Activated CD4-positive, alpha-beta T cell treated with anti-CD3 and anti-CD28 coated beads, Interleukin-2, amount 10 ng/mL, durations not matched to agents 7 days and 5 days (primary cell): ENCODE data around the gene LZIC. TPM values are rescaled to one million over a fixed set of nuclear protein-coding genes. Genes with fewer than 3 reads are reported as not detected.

ENCODE experiments used
- CTCF ChIA-PET: fragments of 350-600 bp; sonication (Branson Sonifier 250); formaldehyde crosslinking; loops from one replicate; lab custom pipeline; 2021; ENCODE audit warnings: antibody characterized with exemption; lab: Charles Lee
- POLR2A ChIA-PET: fragments of 350-600 bp; sonication (Branson Sonifier 250); formaldehyde crosslinking; loops from one replicate; lab custom pipeline; 2021; ENCODE audit warnings: antibody characterized with exemption; lab: Charles Lee
- DNase-seq: peaks from one replicate; pipeline ENCODE4 v3.0.0-alpha.2; 2020
- H3K27ac Mint-ChIP-seq: one replicate; pipeline ENCODE4 v1.8.0; 2021; ENCODE audit warnings: mild to moderate bottlenecking, moderate library complexity, mixed read lengths
- H3K27me3 Mint-ChIP-seq: one replicate; pipeline ENCODE4 v1.8.0; 2021; ENCODE audit warnings: mixed read lengths
- H3K36me3 Mint-ChIP-seq: one replicate; pipeline ENCODE4 v1.8.0; 2021; ENCODE audit warnings: low read depth, mixed read lengths
- H3K4me1 Mint-ChIP-seq: one replicate; pipeline ENCODE4 v1.8.0; 2021; ENCODE audit warnings: mixed read lengths
- H3K4me3 Mint-ChIP-seq: one replicate; pipeline ENCODE4 v1.8.0; 2021; ENCODE audit warnings: mild to moderate bottlenecking, moderate library complexity, mixed read lengths
- H3K9me3 Mint-ChIP-seq: one replicate; pipeline ENCODE4 v1.8.0; 2021; ENCODE audit warnings: mixed read lengths
- total RNA-seq, 2 experiments: library from RNA; stranded (reverse); gene quantifications; one replicate each; pipeline ENCODE4 v1.2.3, GENCODE V29; 2021

LZIC gene
- total RNA-seq, 2 experiments from 2014 or later, result 25.7 to 28.0 TPM

DNA sequence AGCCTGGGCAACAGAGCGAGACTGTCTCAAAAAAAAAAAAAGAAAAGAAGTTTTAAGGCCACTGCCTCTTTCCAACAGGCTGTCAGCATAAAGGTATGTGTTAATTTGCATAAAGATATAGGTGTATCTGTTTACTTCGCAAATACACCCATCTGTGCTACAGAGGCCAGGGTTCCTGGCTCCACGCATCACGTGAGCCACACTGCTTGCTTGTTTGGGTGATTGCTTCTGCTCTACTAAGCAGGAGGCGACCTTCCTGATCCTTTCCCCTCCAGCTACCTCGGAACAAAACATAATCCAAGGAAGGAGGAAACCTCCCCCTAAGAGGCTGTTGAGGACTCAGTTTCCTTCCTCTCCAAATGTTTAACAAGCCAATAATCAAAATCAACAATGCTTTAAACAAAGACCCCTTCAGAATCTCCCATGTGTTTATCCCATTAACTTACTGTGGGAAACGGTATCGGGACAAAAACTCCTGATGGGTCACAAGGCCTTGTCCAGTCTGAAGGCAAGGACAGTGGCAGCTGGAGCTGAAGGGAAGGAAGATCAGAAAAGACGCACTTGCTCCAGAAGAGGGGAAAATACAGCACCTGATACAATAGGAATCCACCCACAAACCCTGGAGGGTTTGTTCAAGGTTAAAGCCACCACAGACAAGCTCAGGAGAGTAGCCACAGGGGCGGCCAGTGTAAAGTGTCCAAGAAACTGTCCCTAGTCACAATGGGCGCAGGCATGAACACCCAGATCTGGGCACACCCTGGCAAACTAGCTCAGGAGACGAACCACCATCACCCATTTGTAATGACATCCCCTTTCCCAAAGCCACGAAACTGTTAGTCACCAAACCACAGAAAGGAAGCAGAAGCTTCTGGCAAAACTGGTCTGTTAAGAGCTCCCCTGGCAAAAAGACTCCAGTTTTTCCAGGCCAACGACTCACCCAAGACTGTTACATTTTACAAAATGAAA is 50.3 kb downstream of the LZIC start:
- H3K36me3 Mint-ChIP-seq, result no peaks in the 10 kb centered on the region
- no peaks in the 10 kb centered on the region for H3K27me3 Mint-ChIP-seq
- ChIA-PET CTCF (interaction anchor here (0.7 to 1.3 kb wide), 6 partner anchors 11 to 525 kb away, joined by 3 to 4 read pairs (median 3); partner anchors contain the start of genes LZIC and NMNAT1), POLR2A (interaction anchor here (0.6 kb wide), 1 partner anchor 266 kb away, joined by 6 read pairs; no protein-coding TSS in a partner anchor)
- no peaks in the 10 kb centered on the region for H3K9me3 Mint-ChIP-seq
- H3K4me1 Mint-ChIP-seq, result peaks cover 17% of the 10 kb centered on the region
- no peak for DNase-seq
- no peak overlapping the region for H3K4me3 Mint-ChIP-seq
- peak overlapping the region; percentile 16 for H3K27ac Mint-ChIP-seq

DNA sequence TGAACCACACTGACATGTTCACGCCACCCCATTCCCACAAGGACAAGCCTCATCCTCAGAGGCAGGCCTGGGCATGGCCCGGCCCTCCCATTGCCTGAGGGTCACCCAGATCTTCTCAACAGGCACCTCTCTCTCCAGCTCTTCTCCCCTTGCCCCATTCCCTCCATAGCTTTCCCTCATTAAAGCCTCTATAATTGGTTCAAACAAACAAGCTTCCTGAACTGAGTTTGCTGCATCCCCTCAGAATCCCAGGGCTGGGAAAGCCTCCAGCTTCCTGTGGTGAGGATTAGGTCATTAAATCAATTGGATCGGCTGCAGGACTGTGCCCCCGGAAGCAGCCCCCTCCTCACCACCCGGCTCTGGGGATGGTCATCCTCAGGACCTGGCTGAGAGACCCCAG is 52.0 kb downstream of the LZIC start:
- no peak overlapping the region for H3K4me3 Mint-ChIP-seq
- CTCF ChIA-PET, result interaction anchor here (0.5 to 1.2 kb wide), 5 partner anchors 27 to 276 kb away, joined by 3 to 4 read pairs (median 3); no protein-coding TSS in a partner anchor
- no peaks in the 10 kb centered on the region for H3K27me3 Mint-ChIP-seq
- no peaks in the 10 kb centered on the region for H3K9me3 Mint-ChIP-seq
- no peaks in the 10 kb centered on the region for H3K36me3 Mint-ChIP-seq
- POLR2A ChIA-PET, result no interaction called here
- no peak for DNase-seq
- H3K27ac Mint-ChIP-seq, result no peak overlapping the region
- peaks cover 17% of the 10 kb centered on the region for H3K4me1 Mint-ChIP-seq

DNA sequence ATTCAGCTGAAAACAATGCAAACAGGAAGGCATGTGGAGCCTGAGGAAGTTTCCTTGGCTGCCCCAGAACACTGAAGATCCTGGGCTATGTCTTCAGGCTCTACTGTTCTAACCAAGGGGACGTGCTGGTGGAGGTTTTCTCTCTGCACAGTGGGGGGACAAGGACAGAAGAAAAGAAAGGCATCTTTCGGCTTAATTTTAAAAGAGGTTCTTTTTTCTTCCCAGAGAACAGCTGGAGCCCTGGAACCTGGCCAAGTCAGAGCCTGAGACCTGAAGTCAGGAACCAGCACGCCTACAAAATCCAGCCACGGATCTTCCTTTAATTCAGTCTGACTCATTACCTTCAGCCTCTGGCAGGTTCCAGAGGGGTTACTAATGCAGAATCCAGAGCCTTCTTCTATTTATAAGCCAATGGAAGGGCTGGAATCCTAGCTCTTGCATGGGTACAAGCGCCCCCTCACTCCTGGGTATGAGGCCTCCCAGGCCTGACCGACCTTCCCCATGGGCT is 52.9 kb downstream of the LZIC start:
- CTCF ChIA-PET, result interaction anchor here (0.6 to 1.2 kb wide), 3 partner anchors 26 to 375 kb away, joined by 3 to 4 read pairs (median 3); no protein-coding TSS in a partner anchor

DNA sequence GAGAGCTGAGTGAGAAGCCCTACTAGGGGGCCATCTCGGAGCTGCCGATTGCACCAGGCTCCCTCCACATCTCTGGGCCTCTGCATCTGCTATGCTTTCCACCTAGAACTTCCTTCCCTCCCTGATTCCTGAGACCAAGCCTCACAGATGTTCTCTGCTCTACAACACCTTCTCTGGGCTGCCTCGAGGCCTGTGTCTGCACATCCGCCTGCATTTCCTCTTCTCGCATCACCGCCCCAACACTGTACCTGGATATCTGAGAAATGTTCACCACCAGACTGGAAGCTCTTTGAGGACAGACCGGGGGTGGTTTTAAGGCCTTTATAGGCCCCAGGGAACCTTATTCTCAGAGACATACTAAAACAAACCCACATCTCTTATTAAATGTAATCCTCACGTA is 53.8 kb downstream of the LZIC start:
- no peak for DNase-seq
- peaks cover 17% of the 10 kb centered on the region for H3K4me1 Mint-ChIP-seq
- no peaks in the 10 kb centered on the region for H3K36me3 Mint-ChIP-seq
- no peaks in the 10 kb centered on the region for H3K9me3 Mint-ChIP-seq
- H3K27ac Mint-ChIP-seq, result no peak overlapping the region
- ChIA-PET CTCF (interaction anchor here (0.8 kb wide), 1 partner anchor 263 kb away, joined by 4 read pairs; no protein-coding TSS in a partner anchor), POLR2A (no interaction called here)
- H3K27me3 Mint-ChIP-seq, result no peaks in the 10 kb centered on the region
- no peak overlapping the region for H3K4me3 Mint-ChIP-seq

More for the DNA sequence above, 52.9 kb downstream of the LZIC start:
- no peak for DNase-seq
- H3K27ac Mint-ChIP-seq, result no peak overlapping the region
- no peaks in the 10 kb centered on the region for H3K27me3 Mint-ChIP-seq
- POLR2A ChIA-PET, result no interaction called here
- H3K4me3 Mint-ChIP-seq, result no peak overlapping the region
- no peaks in the 10 kb centered on the region for H3K9me3 Mint-ChIP-seq
- no peaks in the 10 kb centered on the region for H3K36me3 Mint-ChIP-seq
- peaks cover 17% of the 10 kb centered on the region for H3K4me1 Mint-ChIP-seq

DNA sequence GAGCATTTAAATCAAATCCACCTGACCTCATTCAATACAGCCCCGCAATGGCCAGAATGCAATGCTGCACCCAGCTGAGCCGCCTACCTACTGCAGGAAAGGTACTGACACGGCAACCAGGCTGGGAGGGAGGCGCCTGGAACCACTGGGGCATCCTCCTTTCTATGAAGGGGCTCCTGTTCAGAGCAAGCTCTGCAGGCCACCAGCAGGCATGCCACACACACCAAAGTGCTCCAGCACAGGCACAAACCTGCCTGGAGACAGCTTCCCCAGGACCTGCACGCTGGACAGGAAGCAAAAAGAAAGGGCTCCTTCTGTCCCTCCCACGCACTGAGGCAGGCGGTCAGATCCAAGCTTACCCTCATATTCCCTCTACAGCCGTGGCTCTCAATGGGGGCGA is 54.3 kb downstream of the LZIC start:
- H3K27ac Mint-ChIP-seq, result no peak overlapping the region

DNA sequence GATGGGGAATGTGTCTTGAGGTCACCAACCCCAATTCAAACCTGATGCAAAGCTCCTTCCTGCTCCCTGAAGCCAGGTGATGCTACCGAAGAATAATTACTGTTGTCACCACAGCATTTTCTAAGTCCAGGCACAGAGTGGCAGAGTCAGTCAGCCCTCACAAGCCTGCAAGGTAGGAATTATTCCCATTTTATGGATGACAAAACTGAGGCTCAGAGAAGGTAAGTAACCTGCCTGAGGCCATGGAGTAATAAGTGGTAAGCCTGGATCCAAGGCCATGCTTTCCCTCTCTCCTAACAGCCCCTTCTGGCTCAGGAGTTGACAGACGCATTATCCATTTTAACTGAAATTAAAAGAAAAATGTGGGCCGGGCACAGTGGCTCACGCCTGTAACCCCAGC is 56.1 kb downstream of the LZIC start:
- Mint-ChIP-seq H3K36me3 (no peaks in the 10 kb centered on the region), H3K4me1 (peaks cover 19% of the 10 kb centered on the region), H3K4me3 (no peak overlapping the region), H3K27me3 (no peaks in the 10 kb centered on the region), H3K27ac (no peak overlapping the region), H3K9me3 (no peaks in the 10 kb centered on the region)
- ChIA-PET CTCF (interaction anchor here (0.9 to 1.2 kb wide), 2 partner anchors 17 to 46 kb away, joined by 3 read pairs; no protein-coding TSS in a partner anchor), POLR2A (no interaction called here)
- no peak for DNase-seq

More for the DNA sequence above, 54.3 kb downstream of the LZIC start:
- DNase-seq, result no peak
- H3K4me3 Mint-ChIP-seq, result no peak overlapping the region
- no peaks in the 10 kb centered on the region for H3K9me3 Mint-ChIP-seq
- POLR2A ChIA-PET, result no interaction called here
- CTCF ChIA-PET, result interaction anchor here (0.8 kb wide), 1 partner anchor 262 kb away, joined by 4 read pairs; no protein-coding TSS in a partner anchor
- H3K27me3 Mint-ChIP-seq, result no peaks in the 10 kb centered on the region
- peaks cover 14% of the 10 kb centered on the region for H3K4me1 Mint-ChIP-seq
- no peaks in the 10 kb centered on the region for H3K36me3 Mint-ChIP-seq

DNA sequence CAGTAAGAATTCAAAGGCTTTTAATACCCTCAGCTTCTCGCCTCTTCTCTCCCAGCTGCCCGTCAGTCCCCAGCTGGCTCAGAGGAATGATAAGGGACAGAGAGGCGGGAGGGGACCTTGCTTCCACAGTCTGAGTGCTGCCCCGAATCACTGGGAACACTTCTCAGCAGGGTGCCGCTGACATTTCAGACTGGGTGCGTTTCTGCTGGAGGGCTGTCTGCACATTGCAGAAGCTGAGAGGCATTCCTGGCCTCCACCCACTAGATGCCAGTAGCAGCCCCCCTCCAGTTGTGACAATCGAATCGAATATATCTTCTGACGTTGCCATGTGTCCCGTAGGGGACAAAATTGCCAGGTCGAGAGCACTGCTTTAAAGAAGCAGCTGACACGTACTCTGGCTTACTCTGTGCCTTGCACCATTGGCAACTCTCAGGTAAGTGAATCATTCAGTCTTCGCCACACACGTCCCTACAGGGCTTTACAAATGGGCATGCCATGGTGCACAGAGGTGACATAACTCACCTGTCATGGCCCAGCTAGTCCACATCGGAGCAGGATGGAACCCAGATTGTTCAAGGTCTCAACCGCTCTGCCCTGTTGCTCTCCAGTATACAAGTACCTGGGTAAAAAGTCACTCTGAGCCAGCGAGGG is 57.0 kb downstream of the LZIC start:
- Mint-ChIP-seq H3K27ac (no peak overlapping the region), H3K36me3 (no peaks in the 10 kb centered on the region), H3K4me3 (no peak overlapping the region), H3K4me1 (peaks cover 26% of the 10 kb centered on the region), H3K27me3 (no peaks in the 10 kb centered on the region), H3K9me3 (no peaks in the 10 kb centered on the region)
- ChIA-PET CTCF (interaction anchor here (0.6 to 1.2 kb wide), 2 partner anchors 9 to 18 kb away, joined by 3 read pairs; no protein-coding TSS in a partner anchor), POLR2A (interaction anchor here (0.7 kb wide), 1 partner anchor 38 kb away, joined by 3 read pairs; no protein-coding TSS in a partner anchor)
- DNase-seq, result no peak

DNA sequence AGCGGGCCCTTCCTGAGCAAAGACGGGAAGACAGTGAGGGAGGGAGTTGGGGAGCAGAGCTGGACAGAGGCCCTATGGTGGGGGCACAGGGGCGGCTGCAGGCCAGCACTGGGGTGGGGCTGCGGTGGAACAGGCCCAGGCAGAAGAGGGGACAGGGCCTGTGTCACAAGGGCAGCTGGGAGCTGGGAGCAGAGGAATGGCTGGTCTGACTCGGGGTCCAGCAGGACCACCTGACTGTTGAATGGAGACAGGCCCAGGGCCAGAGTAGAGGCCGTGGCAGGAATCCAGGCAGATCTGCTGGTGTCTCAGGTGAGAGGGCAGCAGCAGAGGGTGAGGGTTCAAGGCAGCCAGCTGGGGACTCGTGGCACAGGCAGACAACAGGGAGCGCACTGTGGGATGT is 58.4 kb downstream of the LZIC start:
- Mint-ChIP-seq H3K4me3 (no peak overlapping the region), H3K9me3 (no peaks in the 10 kb centered on the region), H3K27ac (peak overlapping the region; percentile 22), H3K27me3 (no peaks in the 10 kb centered on the region), H3K36me3 (no peaks in the 10 kb centered on the region), H3K4me1 (peaks cover 26% of the 10 kb centered on the region)
- CTCF ChIA-PET, result interaction anchor here (0.8 to 1.4 kb wide), 2 partner anchors 100 to 546 kb away, joined by 3 read pairs; no protein-coding TSS in a partner anchor
- POLR2A ChIA-PET, result no interaction called here
- DNase-seq, result no peak

DNA sequence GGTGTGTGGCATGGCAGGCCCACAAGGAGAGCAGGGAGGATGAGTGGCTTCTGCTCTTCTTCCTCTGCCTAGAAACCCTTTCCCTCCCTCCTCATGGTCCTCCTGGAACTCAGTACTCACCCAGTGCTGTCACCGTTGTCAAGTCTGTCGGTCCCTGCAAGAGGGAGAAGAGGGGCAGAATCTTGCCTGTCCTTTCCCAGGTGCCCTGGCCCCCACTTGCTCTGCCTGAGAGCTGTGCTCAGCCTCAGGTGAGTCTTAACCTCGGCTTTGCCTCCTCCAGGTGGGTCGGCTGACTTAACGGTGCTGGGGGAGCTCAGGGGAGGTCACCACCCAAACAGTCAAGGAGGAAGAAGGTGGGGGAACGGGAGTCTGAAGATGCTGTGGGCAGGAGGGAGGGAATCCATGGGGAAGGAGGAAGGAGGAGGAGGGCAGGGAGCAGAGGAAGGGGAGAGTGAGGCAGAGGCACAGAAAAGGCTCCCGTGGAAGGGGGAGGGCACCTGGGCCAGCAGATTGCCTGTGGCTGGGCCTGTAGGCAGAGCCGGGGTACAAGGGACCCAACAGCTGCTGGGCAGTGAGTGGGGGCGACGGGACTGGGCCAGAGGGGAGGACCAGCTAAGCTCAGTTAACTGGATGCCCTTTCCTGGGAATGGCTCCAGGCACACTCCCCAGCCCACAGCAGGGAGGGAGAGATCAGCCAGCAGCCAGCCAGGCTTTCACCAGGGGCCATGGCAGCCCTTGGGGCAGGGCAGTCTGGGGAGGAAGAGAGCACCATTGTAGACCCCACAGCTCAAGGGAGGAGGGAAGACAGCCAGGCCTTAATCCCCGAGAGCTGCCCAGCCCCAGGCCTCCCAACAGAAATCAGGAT is 59.4 kb downstream of the LZIC start:
- POLR2A ChIA-PET, result no interaction called here
- Mint-ChIP-seq H3K36me3 (no peaks in the 10 kb centered on the region), H3K27me3 (no peaks in the 10 kb centered on the region), H3K4me1 (peaks cover 26% of the 10 kb centered on the region), H3K9me3 (no peaks in the 10 kb centered on the region), H3K27ac (peak overlapping the region; percentile 68), H3K4me3 (no peak overlapping the region)
- DNase-seq, result no peak
- CTCF ChIA-PET, result interaction anchor here (0.6 to 1.4 kb wide), 4 partner anchors 8 to 1714 kb away, joined by 3 read pairs; no protein-coding TSS in a partner anchor

DNA sequence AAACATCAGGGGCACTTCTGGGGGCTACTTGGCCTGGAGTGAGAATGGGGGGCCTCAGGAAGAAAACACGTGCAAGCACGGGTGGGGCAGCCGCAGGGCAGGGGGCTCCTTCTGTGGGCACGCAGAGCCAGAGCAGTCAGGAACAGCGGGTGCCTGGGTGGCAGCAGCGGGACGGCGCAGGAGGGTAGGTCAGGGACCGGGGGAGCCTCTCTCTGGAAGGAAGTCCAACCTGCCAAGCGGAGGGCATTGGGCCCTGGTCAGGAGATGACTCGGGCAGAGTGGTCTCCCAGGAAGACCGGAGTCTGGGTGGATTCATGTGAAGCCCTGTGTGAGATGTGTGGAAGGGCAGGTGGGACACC is 60.3 kb downstream of the LZIC start:
- peak overlapping the region; percentile 81 for H3K27ac Mint-ChIP-seq
- H3K9me3 Mint-ChIP-seq, result no peaks in the 10 kb centered on the region
- no peak for DNase-seq
- no peaks in the 10 kb centered on the region for H3K27me3 Mint-ChIP-seq
- ChIA-PET CTCF (no interaction called here), POLR2A (no interaction called here)
- H3K4me3 Mint-ChIP-seq, result no peak overlapping the region
- H3K4me1 Mint-ChIP-seq, result peaks cover 26% of the 10 kb centered on the region
- H3K36me3 Mint-ChIP-seq, result no peaks in the 10 kb centered on the region

DNA sequence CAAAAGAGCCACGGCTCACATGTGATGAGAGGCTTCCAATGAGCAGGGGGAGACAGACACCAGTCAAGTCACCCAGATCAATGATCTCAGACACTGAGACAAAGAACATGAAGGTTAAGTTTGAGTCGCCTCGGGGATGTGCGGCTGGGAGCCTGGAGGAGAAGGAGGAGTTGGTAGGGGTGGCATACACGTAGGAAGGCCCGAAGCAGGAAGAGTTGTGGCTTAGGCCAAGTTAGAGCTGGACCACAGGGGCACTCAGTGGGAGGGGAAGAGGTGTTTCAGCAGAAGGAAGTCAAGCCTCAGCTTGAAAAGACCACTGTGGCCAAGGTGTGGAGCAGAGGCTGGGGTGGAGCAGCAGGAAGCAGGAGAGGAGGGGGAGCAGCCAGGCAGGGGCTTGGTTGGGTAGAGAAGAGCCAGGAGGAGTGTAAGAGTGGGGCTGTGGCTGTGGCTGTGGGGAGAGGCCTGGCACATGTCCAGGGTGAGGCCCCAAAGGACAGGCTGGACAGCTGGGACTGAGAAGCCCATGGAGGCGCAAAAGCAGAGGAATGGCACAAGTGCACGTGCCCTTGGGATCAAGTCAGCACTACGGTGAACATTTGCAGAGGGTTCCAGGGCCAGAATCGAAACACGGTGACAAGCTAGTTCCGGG is 60.8 kb downstream of the LZIC start:
- H3K27ac Mint-ChIP-seq, result peak overlapping the region; percentile 81
- no peaks in the 10 kb centered on the region for H3K9me3 Mint-ChIP-seq
- H3K27me3 Mint-ChIP-seq, result no peaks in the 10 kb centered on the region
- no peak for DNase-seq
- H3K4me3 Mint-ChIP-seq, result no peak overlapping the region
- ChIA-PET CTCF (no interaction called here), POLR2A (no interaction called here)
- H3K4me1 Mint-ChIP-seq, result peaks cover 26% of the 10 kb centered on the region
- H3K36me3 Mint-ChIP-seq, result no peaks in the 10 kb centered on the region
